Ectodermal cell (in vitro differentiated cells): ENCODE measurements around the gene ARHGEF2.
A peak's percentile ranks its signal among the peaks of the same experiment; 100 is the strongest.

Source experiments
- H3K27ac ChIP-seq: 2 replicates; pipeline ENCODE4 v1.7.0; 2013; ENCODE audit warnings: mild to moderate bottlenecking, low read depth, low read length; ENCODE audit not compliant: insufficient read depth, poor library complexity, severe bottlenecking
- H3K27me3 ChIP-seq: 2 replicates; pipeline ENCODE4 v1.7.0; 2013; ENCODE audit warnings: mild to moderate bottlenecking, low read length; ENCODE audit not compliant: insufficient read depth, control insufficient read depth, poor library complexity, severe bottlenecking
- H3K36me3 ChIP-seq: one replicate; pipeline ENCODE4 v1.7.0; 2013; ENCODE audit warnings: low read length; ENCODE audit not compliant: control insufficient read depth, insufficient read depth
- H3K4me1 ChIP-seq: one replicate; pipeline ENCODE4 v1.7.0; 2013; ENCODE audit warnings: low read length; ENCODE audit not compliant: control insufficient read depth, insufficient read depth
- H3K4me3 ChIP-seq: 2 replicates; pipeline ENCODE4 v1.7.0; 2013; ENCODE audit warnings: low read depth, low read length, control low read depth; ENCODE audit not compliant: insufficient read depth
- H3K9me3 ChIP-seq: 2 replicates; pipeline ENCODE4 v1.7.0; 2013; ENCODE audit warnings: mild to moderate bottlenecking, low read length, moderate library complexity; ENCODE audit not compliant: control insufficient read depth
- WGBS, 2 experiments: methylation state at CpG; one replicate each; pipeline ENCODE4 v1.1.7; 2013; ENCODE audit warnings: missing lambda C conversion rate in 2 of 2; 5-methylcytosine and 5-hydroxymethylcytosine counted together

The ARHGEF2 gene

GRCh38 chr1:155911156-155912055, 66.9 kb downstream of the ARHGEF2 start, which contains the start of gene RIT1:
Gene RIT1, minus strand, starts transcription at chr1:155911349. Its CDS starts 588 bp downstream, at chr1:155910761.
- WGBS, 2 experiments, result 9 to 10% methylated on average over 34 of the region's 34 CpGs
- Histone ChIP-seq H3K27ac (peak within 1 kb of the TSS; percentile 72), H3K4me1 (peaks cover 4% of the 10 kb centered on the region), H3K36me3 (peaks cover 34% of the 10 kb centered on the region), H3K4me3 (peak within 1 kb of the TSS; percentile 82), H3K27me3 (no peaks in the 10 kb centered on the region), H3K9me3 (no peaks in the 10 kb centered on the region)

GRCh38 chr1:155910621-155911121, 67.7 kb downstream of the ARHGEF2 start:
- Histone ChIP-seq H3K36me3 (peaks cover 32% of the 10 kb centered on the region), H3K9me3 (no peaks in the 10 kb centered on the region), H3K4me3 (peak overlapping the region; percentile 82), H3K27ac (peak overlapping the region; percentile 72), H3K27me3 (no peaks in the 10 kb centered on the region), H3K4me1 (peaks cover 4% of the 10 kb centered on the region)
- WGBS, 2 experiments, result 6 to 7% methylated on average over 9 to 11 of the region's 11 CpGs

- no peaks in the 10 kb centered on the region for H3K9me3 ChIP-seq
- 87 to 96% methylated on average over 4 of the region's 4 CpGs for WGBS, 2 experiments
- H3K36me3 ChIP-seq, result peaks cover 35% of the 10 kb centered on the region
- peak overlapping the region; percentile 82 for H3K4me3 ChIP-seq
- no peaks in the 10 kb centered on the region for H3K27me3 ChIP-seq
- no peak overlapping the region for H3K27ac ChIP-seq
- peaks cover 4% of the 10 kb centered on the region for H3K4me1 ChIP-seq
These were observed 68.5 kb downstream of the ARHGEF2 start for GRCh38 chr1:155909894-155910293.

GRCh38 chr1:155904261-155904660, 74.1 kb downstream of the ARHGEF2 start:
- Histone ChIP-seq H3K4me1 (no peaks in the 10 kb centered on the region), H3K27ac (no peak overlapping the region), H3K27me3 (no peaks in the 10 kb centered on the region), H3K4me3 (no peak overlapping the region), H3K9me3 (no peaks in the 10 kb centered on the region), H3K36me3 (peaks cover 45% of the 10 kb centered on the region)
- WGBS, 2 experiments, result 94 to 96% methylated on average over 12 of the region's 12 CpGs

- H3K4me3 ChIP-seq, result no peak overlapping the region
- H3K36me3 ChIP-seq, result peaks cover 43% of the 10 kb centered on the region
- WGBS, 2 experiments, result 95 to 98% methylated on average over 4 of the region's 4 CpGs
- H3K4me1 ChIP-seq, result no peaks in the 10 kb centered on the region
- no peak overlapping the region for H3K27ac ChIP-seq
- H3K27me3 ChIP-seq, result no peaks in the 10 kb centered on the region
- H3K9me3 ChIP-seq, result no peaks in the 10 kb centered on the region
These were observed 78.2 kb downstream of the ARHGEF2 start for GRCh38 chr1:155900161-155900560.

- WGBS, 2 experiments, result 95 to 99% methylated on average over 2 of the region's 2 CpGs
These were observed 78.7 kb downstream of the ARHGEF2 start for GRCh38 chr1:155899683-155900082.

GRCh38 chr1:155898888-155899287, 79.5 kb downstream of the ARHGEF2 start:
- H3K4me1 ChIP-seq, result no peaks in the 10 kb centered on the region
- no peaks in the 10 kb centered on the region for H3K27me3 ChIP-seq
- WGBS, 2 experiments, result 95 to 98% methylated on average over 2 of the region's 2 CpGs
- peaks cover 32% of the 10 kb centered on the region for H3K36me3 ChIP-seq
- H3K9me3 ChIP-seq, result no peaks in the 10 kb centered on the region
- no peak overlapping the region for H3K4me3 ChIP-seq
- no peak overlapping the region for H3K27ac ChIP-seq

More at GRCh38 chr1:155899683-155900082, 78.7 kb downstream of the ARHGEF2 start:
- H3K4me1 ChIP-seq, result no peaks in the 10 kb centered on the region
- peaks cover 40% of the 10 kb centered on the region for H3K36me3 ChIP-seq
- no peaks in the 10 kb centered on the region for H3K27me3 ChIP-seq
- H3K4me3 ChIP-seq, result no peak overlapping the region
- no peaks in the 10 kb centered on the region for H3K9me3 ChIP-seq
- H3K27ac ChIP-seq, result no peak overlapping the region

- H3K4me1 ChIP-seq, result no peaks in the 10 kb centered on the region
- H3K27ac ChIP-seq, result no peak overlapping the region
- H3K27me3 ChIP-seq, result no peaks in the 10 kb centered on the region
- no peaks in the 10 kb centered on the region for H3K9me3 ChIP-seq
- peaks cover 28% of the 10 kb centered on the region for H3K36me3 ChIP-seq
- no peak overlapping the region for H3K4me3 ChIP-seq
- 100% methylated on average over 1 of the region's 1 CpG for WGBS, 2 experiments
These were observed 80.6 kb downstream of the ARHGEF2 start for GRCh38 chr1:155897746-155898145.
